ENCODE measurements around the gene TROAP. TPM values are rescaled to one million over a fixed set of nuclear protein-coding genes. Genes with fewer than 3 reads are reported as not detected.

The TROAP gene
- total RNA-seq, 1 donor from 2014 or later, result not detected

DNA sequence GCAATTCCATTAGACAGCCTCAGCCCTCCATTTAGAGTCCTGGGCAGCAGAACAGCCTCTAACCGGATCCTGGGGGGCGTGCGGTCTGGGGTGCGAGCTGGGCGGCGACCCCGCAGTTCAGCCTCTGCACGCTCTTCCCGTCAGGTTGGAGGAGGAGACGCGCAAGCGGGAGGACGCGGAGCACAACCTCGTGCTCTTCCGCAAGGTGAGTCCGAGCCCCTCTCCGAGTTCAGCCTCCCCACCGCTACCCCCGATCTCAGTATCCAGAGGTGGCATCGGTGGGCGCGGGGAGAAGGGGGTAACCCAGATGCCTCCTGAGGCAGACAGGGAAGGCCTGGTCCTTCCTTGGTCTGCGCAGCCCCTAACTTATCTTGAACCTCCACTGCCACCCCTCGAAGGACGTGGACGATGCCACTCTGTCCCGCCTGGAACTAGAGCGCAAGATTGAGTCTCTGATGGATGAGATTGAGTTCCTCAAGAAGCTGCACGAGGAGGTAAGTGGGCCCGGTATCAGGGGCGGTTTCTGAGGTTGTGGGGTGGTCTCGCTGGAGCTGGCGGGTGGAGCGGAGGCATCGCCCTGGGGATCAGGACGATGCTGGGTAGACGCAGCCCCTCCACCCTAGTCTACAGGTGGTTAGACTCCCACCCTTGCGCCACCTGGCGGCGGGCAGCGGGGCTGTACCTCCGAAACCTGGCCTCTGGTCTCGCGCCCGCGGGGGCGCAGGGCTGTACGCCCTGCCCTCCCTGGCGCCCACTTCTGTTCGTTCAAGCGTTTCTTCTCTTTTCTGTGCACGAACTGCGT lies 26.8 kb upstream of the TROAP start:
- TF ChIP-seq, protein P1, sequence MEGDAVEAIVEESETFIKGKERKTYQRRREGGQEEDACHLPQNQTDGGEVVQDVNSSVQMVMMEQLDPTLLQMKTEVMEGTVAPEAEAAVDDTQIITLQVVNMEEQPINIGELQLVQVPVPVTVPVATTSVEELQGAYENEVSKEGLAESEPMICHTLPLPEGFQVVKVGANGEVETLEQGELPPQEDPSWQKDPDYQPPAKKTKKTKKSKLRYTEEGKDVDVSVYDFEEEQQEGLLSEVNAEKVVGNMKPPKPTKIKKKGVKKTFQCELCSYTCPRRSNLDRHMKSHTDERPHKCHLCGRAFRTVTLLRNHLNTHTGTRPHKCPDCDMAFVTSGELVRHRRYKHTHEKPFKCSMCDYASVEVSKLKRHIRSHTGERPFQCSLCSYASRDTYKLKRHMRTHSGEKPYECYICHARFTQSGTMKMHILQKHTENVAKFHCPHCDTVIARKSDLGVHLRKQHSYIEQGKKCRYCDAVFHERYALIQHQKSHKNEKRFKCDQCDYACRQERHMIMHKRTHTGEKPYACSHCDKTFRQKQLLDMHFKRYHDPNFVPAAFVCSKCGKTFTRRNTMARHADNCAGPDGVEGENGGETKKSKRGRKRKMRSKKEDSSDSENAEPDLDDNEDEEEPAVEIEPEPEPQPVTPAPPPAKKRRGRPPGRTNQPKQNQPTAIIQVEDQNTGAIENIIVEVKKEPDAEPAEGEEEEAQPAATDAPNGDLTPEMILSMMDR (IDR thresholded peaks at IDR 0.05), result peak; percentile 22 to 56 (median 53)
- H3K27me3 ChIP-seq, result peaks cover 23% of the 10 kb centered on the region
- H3K4me3 ChIP-seq, result peak overlapping the region in 1 of 2 donors; percentile 44
- peaks cover 6 to 21% of the 10 kb centered on the region in 2 donors for H3K4me1 ChIP-seq
- H3K9me3 ChIP-seq, result no peaks in the 10 kb centered on the region
- intact Hi-C loops (cut with DNase I), result no loop called here
- no peak for DNase-seq (ENCODE audit: low spot score in 2 of 2)
- H3K36me3 ChIP-seq, result no peaks in the 10 kb centered on the region
- no peak overlapping the region for H3K27ac ChIP-seq

DNA sequence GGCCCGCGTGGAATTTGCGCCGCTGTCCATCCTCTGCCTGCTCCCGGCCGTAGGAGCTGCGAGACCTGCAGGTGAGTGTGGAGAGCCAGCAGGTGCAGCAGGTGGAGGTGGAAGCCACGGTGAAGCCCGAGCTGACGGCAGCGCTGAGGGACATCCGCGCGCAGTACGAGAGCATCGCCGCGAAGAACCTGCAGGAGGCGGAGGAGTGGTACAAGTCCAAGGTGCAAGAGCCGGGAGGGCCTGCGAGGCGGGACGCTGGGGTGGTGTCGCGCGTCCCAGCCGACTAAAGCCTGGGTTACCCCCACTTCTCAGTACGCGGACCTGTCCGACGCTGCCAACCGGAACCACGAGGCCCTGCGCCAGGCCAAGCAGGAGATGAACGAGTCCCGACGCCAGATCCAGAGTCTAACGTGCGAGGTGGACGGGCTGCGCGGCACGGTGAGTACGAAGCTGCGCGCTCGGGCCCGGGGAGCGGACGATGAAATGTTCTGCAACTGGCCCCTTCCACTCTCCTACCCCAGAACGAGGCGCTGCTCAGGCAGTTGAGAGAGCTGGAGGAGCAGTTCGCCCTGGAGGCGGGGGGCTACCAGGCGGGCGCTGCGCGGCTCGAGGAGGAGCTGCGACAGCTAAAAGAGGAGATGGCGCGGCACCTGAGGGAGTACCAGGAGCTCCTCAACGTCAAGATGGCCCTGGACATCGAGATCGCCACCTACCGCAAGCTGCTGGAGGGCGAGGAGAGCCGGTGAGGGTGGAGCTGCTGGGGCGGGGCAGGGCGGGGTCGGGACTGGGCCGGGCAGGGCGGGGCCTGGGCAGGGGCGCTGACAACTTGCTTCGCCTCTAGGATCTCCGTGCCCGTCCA lies 26.0 kb upstream of the TROAP start:
- no peaks in the 10 kb centered on the region for H3K9me3 ChIP-seq
- no peaks in the 10 kb centered on the region for H3K36me3 ChIP-seq
- DNase-seq (ENCODE audit: low spot score in 2 of 2), result no peak
- H3K27me3 ChIP-seq, result peaks cover 23% of the 10 kb centered on the region
- peaks cover 6 to 21% of the 10 kb centered on the region in 2 donors for H3K4me1 ChIP-seq
- intact Hi-C loops (cut with DNase I), result no loop called here
- H3K4me3 ChIP-seq, result peak overlapping the region; percentile 37 to 44
- TF ChIP-seq, protein P1 (IDR thresholded peaks at IDR 0.05), result peak in 1 of 3 experiments; percentile 0
- H3K27ac ChIP-seq, result no peak overlapping the region

DNA sequence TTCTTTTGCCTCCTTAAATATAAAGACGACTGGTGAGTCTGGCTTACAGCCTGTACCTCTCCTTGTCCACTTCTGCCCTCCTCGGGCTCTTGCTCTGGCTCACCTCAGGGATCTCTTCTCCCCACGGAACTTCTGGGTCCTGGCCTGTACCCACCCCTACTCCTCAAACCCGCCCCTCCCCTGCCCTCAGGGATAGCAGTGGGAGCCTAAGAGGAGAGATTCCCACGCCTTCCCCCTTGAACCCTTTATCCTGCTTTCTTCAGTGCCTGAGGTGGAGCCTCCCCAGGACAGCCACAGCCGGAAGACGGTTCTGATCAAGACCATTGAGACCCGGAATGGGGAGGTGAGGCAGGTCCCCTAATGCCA lies 25.4 kb upstream of the TROAP start:
- intact Hi-C loops (cut with DNase I), result no loop called here
- TF ChIP-seq, protein P1 (IDR thresholded peaks at IDR 0.05), result no peak
- DNase-seq (ENCODE audit: low spot score in 2 of 2), result no peak

DNA sequence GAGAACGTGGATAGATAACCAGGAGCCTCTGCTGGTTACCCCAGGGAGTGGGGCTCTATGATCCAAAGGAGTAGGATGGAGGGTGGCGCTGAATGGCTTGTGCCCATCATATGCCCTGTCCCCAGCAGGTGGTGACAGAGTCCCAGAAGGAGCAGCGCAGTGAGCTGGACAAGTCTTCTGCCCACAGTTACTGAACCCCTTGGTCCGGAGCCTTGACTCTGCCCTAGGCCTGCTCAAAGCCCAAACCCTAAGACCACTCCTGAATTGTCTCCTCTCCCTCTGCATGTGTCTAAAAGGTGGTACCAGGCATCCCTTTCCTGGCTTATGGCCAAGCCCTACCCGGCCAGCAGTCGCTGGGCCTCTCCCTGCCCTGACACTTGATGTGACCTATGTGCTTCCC lies 24.9 kb upstream of the TROAP start:
- Histone ChIP-seq H3K9me3 (no peaks in the 10 kb centered on the region), H3K4me3 (no peak overlapping the region), H3K27me3 (peaks cover 23% of the 10 kb centered on the region), H3K27ac (no peak overlapping the region), H3K36me3 (no peaks in the 10 kb centered on the region), H3K4me1 (peaks cover 2 to 17% of the 10 kb centered on the region in 2 donors)
- no peak for DNase-seq (ENCODE audit: low spot score in 2 of 2)
- TF ChIP-seq, protein P1 (IDR thresholded peaks at IDR 0.05), result no peak
- intact Hi-C loops (cut with DNase I), result no loop called here

More for the DNA sequence above, 25.4 kb upstream of the TROAP start:
- no peak overlapping the region for H3K27ac ChIP-seq
- peaks cover 23% of the 10 kb centered on the region for H3K27me3 ChIP-seq
- H3K4me1 ChIP-seq, result peaks cover 2 to 20% of the 10 kb centered on the region in 2 donors
- H3K36me3 ChIP-seq, result no peaks in the 10 kb centered on the region
- H3K9me3 ChIP-seq, result no peaks in the 10 kb centered on the region
- peak overlapping the region in 1 of 2 donors; percentile 44 for H3K4me3 ChIP-seq

DNA sequence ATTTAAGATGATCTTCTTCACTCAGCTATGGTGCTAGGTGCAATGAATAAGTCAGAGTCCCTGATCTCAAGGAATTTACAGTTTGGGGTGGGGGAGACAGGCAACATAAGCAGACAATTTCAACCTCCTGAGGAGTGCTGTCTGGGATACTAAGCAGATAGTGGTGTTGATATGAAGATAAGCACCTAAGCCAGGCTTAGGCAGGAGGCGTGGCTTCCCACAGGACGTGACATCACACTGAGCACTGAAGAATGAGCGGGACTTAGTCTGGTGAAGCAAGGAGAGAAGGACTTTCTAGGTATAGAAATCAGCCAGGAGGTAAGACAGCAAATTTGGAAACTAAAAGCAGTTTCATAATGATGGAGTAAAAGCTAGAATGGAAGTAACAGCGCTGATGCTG lies 21.3 kb upstream of the TROAP start:
- intact Hi-C loops (cut with DNase I), result no loop called here
- Histone ChIP-seq H3K27me3 (peaks cover 13% of the 10 kb centered on the region), H3K4me3 (no peak overlapping the region), H3K36me3 (no peaks in the 10 kb centered on the region), H3K4me1 (peaks cover under 1 to 7% of the 10 kb centered on the region in 2 donors), H3K9me3 (no peaks in the 10 kb centered on the region), H3K27ac (no peak overlapping the region)
- DNase-seq (ENCODE audit: low spot score in 2 of 2), result no peak
- TF ChIP-seq, protein P1 (IDR thresholded peaks at IDR 0.05), result no peak

All from ascending aorta (tissue), 2 donors.